Testis (tissue), 3 donors: Measurements from ENCODE around the gene ZNF675. TPM values are rescaled to one million over a fixed set of nuclear protein-coding genes. Genes with fewer than 3 reads are reported as not detected.
"Not testable (repeated sequence)": the region's sequence is repeated elsewhere in the genome, so short reads cannot be mapped to it uniquely, and the experiment has no call there.

Experiments used
- DNase-seq: peaks from one replicate; pipeline ENCODE4 v3.0.0-alpha.2; 2019
- H3K27ac ChIP-seq, 2 donors: fragments of 200-600 bp; sonication (generic); one replicate each; pipeline ENCODE4 v1.5.1; 2019
- H3K27me3 ChIP-seq: fragments of 200-600 bp; sonication (generic); one replicate; pipeline ENCODE4 v1.5.1; 2019
- H3K36me3 ChIP-seq: fragments of 200-600 bp; sonication (generic); one replicate; pipeline ENCODE4 v1.5.1; 2017; ENCODE audit warnings: low read depth; ENCODE audit errors: missing control alignments
- H3K4me1 ChIP-seq: fragments of 200-600 bp; sonication (generic); one replicate; pipeline ENCODE4 v1.5.1; 2019
- H3K4me3 ChIP-seq, 2 donors: fragments of 200-600 bp; sonication (generic); one replicate each; pipeline ENCODE4 v1.5.1; 2017 to 2019
- H3K9me3 ChIP-seq: fragments of 200-600 bp; sonication (generic); one replicate; pipeline ENCODE4 v1.5.1; 2017
- POLR2A ChIP-seq: fragments of 450-650 bp; IDR thresholded peaks from one replicate; pipeline ENCODE4 v1.6.1; 2017; ENCODE audit warnings: antibody characterized with exemption, mild to moderate bottlenecking, moderate library complexity
- WGBS, 2 donors: methylation state at CpG; one replicate each; pipeline ENCODE4 v1.1.5; 2018; 5-methylcytosine and 5-hydroxymethylcytosine counted together
- intact Hi-C: fragments of 100-400 bp; cut with DNase I; formaldehyde crosslinking; loops from one replicate; pipeline ENCODE4 v1.15.1; 2023; ENCODE audit warnings: low total_unique reads
- polyA plus RNA-seq: library from polyadenylated mRNA; stranded (reverse); fragments of 350-450 nt; fragmentation: Illumina TruSeq; extraction: RNeasy Lipid Tissue Mini Kit (QIAGEN cat#74804); gene quantifications from one replicate; pipeline ENCODE4 v1.2.3, GENCODE V29; 2014; ENCODE audit warnings: low read depth, low replicate concordance; ENCODE audit not compliant: insufficient read depth
- total RNA-seq, 2 donors: library from RNA; depleted of rRNA; stranded (reverse); fragments of >200 nt; gene quantifications; one replicate each; pipeline ENCODE4 v1.2.3, GENCODE V29; 2016
- TF ChIP-seq, protein P1 (sequence below), 3 experiments: fragments of 450-650 bp in 2 of 3; fragments of 200-600 bp in 1 of 3; sonication (generic) in 1 of 3; IDR thresholded peaks; one replicate each; pipeline ENCODE4 v1.5.1; 2016 to 2019; ENCODE audit warnings: antibody characterized with exemption in 3 of 3, mild to moderate bottlenecking in 2 of 3, moderate library complexity in 1 of 3

The ZNF675 gene
- total and polyA plus RNA-seq, 3 donors from 2014 or later, result 12.4 to 20.0 (median 16.7) TPM

DNA sequence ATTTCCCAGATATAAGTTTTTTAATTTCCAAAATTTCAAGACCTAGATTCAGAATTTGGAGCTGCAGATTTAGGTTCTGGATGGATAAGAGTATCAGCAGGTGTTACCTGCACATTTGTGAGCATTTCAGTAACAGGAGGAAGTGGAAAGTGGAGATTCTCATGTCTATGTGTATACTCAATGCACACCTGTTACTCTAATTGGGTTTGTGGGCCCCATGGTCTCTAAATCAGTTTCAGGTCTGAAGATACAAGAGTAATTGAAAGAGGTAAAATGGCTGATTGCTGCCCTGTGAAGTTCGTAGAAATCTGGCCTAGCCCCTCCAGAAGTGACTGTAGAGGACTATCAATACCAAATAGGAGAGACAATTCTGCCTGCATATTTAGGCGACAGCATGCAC is 13.9 kb downstream of the ZNF675 start:
- DNase-seq, result no peak
- H3K4me1 ChIP-seq, result no peaks in the 10 kb centered on the region
- no peaks in the 10 kb centered on the region for H3K9me3 ChIP-seq
- intact Hi-C loops, result no loop called here
- no peak overlapping the region for H3K27ac ChIP-seq
- H3K27me3 ChIP-seq, result no peaks in the 10 kb centered on the region
- no peak overlapping the region for H3K4me3 ChIP-seq
- H3K36me3 ChIP-seq, result no peaks in the 10 kb centered on the region
- 90 to 94% methylated on average over 2 of the region's 2 CpGs for WGBS, 2 donors
- no peak for TF ChIP-seq POLR2A
- TF ChIP-seq, protein P1, sequence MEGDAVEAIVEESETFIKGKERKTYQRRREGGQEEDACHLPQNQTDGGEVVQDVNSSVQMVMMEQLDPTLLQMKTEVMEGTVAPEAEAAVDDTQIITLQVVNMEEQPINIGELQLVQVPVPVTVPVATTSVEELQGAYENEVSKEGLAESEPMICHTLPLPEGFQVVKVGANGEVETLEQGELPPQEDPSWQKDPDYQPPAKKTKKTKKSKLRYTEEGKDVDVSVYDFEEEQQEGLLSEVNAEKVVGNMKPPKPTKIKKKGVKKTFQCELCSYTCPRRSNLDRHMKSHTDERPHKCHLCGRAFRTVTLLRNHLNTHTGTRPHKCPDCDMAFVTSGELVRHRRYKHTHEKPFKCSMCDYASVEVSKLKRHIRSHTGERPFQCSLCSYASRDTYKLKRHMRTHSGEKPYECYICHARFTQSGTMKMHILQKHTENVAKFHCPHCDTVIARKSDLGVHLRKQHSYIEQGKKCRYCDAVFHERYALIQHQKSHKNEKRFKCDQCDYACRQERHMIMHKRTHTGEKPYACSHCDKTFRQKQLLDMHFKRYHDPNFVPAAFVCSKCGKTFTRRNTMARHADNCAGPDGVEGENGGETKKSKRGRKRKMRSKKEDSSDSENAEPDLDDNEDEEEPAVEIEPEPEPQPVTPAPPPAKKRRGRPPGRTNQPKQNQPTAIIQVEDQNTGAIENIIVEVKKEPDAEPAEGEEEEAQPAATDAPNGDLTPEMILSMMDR (IDR thresholded peaks at IDR 0.05), result no peak

DNA sequence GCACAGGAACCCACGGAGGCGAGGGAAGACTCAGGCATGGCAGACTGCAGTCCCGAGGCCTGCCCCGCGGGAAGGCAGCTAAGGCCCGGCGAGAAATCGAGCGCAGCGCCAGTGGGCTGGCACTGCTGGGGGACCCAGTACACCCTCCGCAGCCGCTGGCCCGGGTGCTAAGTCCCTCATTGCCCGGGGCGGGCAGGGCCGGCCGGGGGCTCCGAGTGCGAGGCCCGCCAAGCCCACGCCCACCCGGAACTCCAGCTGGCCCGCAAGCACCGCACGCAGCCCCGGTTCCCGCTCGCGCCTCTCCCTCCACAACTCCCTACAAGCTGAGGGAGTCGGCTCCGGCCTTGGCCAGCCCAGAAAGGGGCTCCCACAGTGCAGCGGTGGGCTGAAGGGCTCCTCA is 18.4 kb downstream of the ZNF675 start:
- H3K27ac ChIP-seq, H3K4me1 ChIP-seq, H3K36me3 ChIP-seq, H3K4me3 ChIP-seq, H3K27me3 ChIP-seq, DNase-seq, intact Hi-C loops, H3K9me3 ChIP-seq: not testable (repeated sequence)
- 69% methylated on average over 24 of the region's 32 CpGs; no CpG with 5 or more reads in 1 of the 2 donors for WGBS, 2 donors

DNA sequence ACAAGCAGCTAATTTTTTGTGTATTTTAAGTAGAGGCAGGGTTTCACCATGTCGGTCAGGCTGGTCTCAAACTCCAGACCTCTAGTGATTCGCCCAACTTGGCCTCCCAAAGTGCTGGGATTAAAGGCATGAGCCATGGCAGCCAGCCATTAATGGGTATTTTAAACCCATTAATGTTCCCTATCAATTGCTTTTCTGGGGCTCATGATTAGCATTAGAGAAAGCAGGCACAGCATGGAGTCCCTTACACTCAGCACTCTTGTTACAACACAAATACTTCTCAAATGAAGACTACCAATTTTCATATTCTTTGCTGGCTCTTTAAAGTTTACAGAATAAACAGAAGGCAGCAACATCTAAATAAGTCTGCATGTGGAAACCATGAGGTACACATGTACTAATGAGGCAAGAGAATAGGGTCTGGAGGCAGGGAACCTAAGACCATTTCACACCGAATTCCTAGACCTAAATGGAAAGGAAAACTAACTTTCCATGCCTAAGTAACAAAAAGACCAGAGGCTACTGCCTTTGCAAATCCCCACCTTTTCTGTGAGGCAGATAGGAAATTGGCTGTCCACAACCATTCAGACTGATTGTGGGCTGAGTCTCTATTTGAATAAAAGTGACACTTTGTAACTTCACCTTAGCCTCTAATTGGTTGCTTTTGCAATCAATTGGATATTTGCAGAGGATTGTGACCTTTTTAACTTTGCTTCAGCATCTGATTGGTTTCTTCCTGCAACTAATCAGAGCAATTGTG is 21.2 kb downstream of the ZNF675 start:
- DNase-seq, result no peak
- H3K4me3 ChIP-seq, result no peak overlapping the region
- intact Hi-C loops, result no loop called here
- TF ChIP-seq, protein P1 (IDR thresholded peaks at IDR 0.05), result no peak
- TF ChIP-seq POLR2A, result no peak
- no peaks in the 10 kb centered on the region for H3K4me1 ChIP-seq
- H3K36me3 ChIP-seq, result no peaks in the 10 kb centered on the region
- H3K27ac ChIP-seq, result no peak overlapping the region
- no peaks in the 10 kb centered on the region for H3K9me3 ChIP-seq
- H3K27me3 ChIP-seq, result no peaks in the 10 kb centered on the region
- WGBS, 2 donors, result 30 to 53% methylated on average over 3 of the region's 3 CpGs

DNA sequence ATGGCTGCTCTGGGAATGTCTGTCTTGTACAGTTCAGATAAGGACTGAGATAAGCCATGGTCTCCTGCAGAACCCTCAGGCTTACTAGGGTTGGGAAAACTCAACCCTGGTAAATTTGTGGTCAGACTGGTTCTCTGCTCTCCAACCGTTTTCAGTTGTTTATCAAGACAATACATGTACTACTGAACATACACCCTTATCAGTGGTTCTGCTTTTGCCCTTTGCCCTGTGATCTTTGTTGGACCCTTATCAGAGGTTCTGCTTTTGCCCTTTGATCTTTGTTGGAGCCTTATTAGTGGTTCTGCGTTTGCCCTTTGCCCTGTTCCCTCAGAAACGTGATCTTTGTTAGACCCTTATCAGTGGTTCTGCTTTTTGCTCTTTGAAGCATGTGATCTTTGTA is 37.2 kb downstream of the ZNF675 start:
- H3K4me1 ChIP-seq, DNase-seq, H3K9me3 ChIP-seq, H3K27ac ChIP-seq, H3K4me3 ChIP-seq, intact Hi-C loops, H3K27me3 ChIP-seq, H3K36me3 ChIP-seq: not testable (repeated sequence)
- 61 to 74% methylated on average over 3 of the region's 3 CpGs for WGBS, 2 donors

Other genes starting within 250 kb of the ZNF675 start
- 1 to 10 TPM; 4.5 TPM for gene ZNF681, start 71.7 kb upstream of the ZNF675 start, total RNA-seq
- 1.1 TPM for gene ZNF681, start 71.7 kb upstream of the ZNF675 start, polyA plus RNA-seq
- 10 to 100 TPM in 1 of 2 donors, 1 to 10 TPM in 1; 9.2 to 18.2 TPM for gene ZNF726, start 227.7 kb upstream of the ZNF675 start, total RNA-seq
- 2.6 TPM for gene ZNF726, start 227.7 kb upstream of the ZNF675 start, polyA plus RNA-seq